ENCODE results near the gene OPCML. TPM values are rescaled to one million over a fixed set of nuclear protein-coding genes. Genes with fewer than 3 reads are reported as not detected.

Gene OPCML
- total RNA-seq, 1 donor from 2014 or later = not detected

GRCh38 chr11:132365650-132366049 is 1166.7 kb downstream of the OPCML start:
- ChIA-PET CTCF (no interaction called here), POLR2A (no interaction called here)
- no peak for TF ChIP-seq CTCF (IDR thresholded peaks at IDR 0.05)
- H3K36me3 Mint-ChIP-seq (ENCODE audit: low read depth) = no peaks in the 10 kb centered on the region
- intact Hi-C loops (cut with micrococcal nuclease) = no loop called here
- no peaks in the 10 kb centered on the region for H3K27me3 Mint-ChIP-seq
- H3K4me1 Mint-ChIP-seq = no peaks in the 10 kb centered on the region
- DNase-seq (no peak), ATAC-seq (ENCODE audit: low read depth) (no peak)
- H3K4me3 Mint-ChIP-seq = no peak overlapping the region
- peaks cover 5% of the 10 kb centered on the region for H3K9me3 Mint-ChIP-seq
- H3K27ac Mint-ChIP-seq = no peak overlapping the region

Measured in activated B cell treated with CpG ODN at 0.5 μM for 24 hours (primary cell).